GM12878 (cell line): ENCODE measurements around the gene CRNKL1. TPM values are rescaled to one million over a fixed set of nuclear protein-coding genes. Genes with fewer than 3 reads are reported as not detected.

Experiments
- ATAC-seq: fragments of 200-7000 bp; cut with Tn5 transposase; 3 replicates; pipeline ENCODE4 v1.9.1; 2020; ENCODE audit warnings: mild to moderate bottlenecking, moderate library complexity
- BruUV-seq: library from RNA; stranded (reverse); fragments of 400-500 nt; replicated peaks from 2 replicates; lab custom pipeline; 2021; lab: Mats Ljungman, UMichigan
- CTCF ChIA-PET: fragments of 300-600 bp; sonication (Branson Sonifier 250); formaldehyde crosslinking; extraction: SDS; loops from one replicate; lab custom pipeline; 2021; ENCODE audit warnings: inconsistent platforms; lab: Yijun Ruan, JAX
- POLR2A ChIA-PET: fragments of 350-600 bp; formaldehyde crosslinking; extraction: SDS; loops from one replicate; lab custom pipeline; 2021; ENCODE audit warnings: inconsistent platforms; lab: Charles Lee
- RAD21 ChIA-PET: fragments of 300-600 bp; sonication (Branson Sonifier 250); formaldehyde crosslinking; loops from one replicate; lab custom pipeline; 2023; ENCODE audit warnings: antibody characterized with exemption; ENCODE audit not compliant: unreplicated experiment; lab: Charles Lee
- SMC1A ChIA-PET: fragments of 300-600 bp; sonication (Branson Sonifier 250); formaldehyde crosslinking; loops from one replicate; lab custom pipeline; 2023; ENCODE audit not compliant: unreplicated experiment, uncharacterized antibody; lab: Charles Lee
- DNase-seq: peaks from one replicate; pipeline ENCODE4 v3.0.0-alpha.2; 2011; ENCODE audit warnings: low read depth, low spot score
- FAIRE-seq: peaks from 3 replicates; lab custom pipeline; 2011; peaks lifted over from hg19 to GRCh38; lab: Jason Lieb, UNC
- H2AFZ ChIP-seq: 2 replicates; pipeline ENCODE4 v1.6.0; 2011; ENCODE audit warnings: low read depth, low read length, control low read depth; ENCODE audit not compliant: control insufficient read depth
- H3K27ac ChIP-seq: 2 replicates; pipeline ENCODE4 v1.5.1; 2011; ENCODE audit warnings: control low read depth; ENCODE audit not compliant: control insufficient read depth, insufficient read depth
- H3K27me3 ChIP-seq, 2 experiments: replicated peaks in 1 of 2; 2 replicates each; pipeline versions ENCODE4 v1.6.0 to v1.6.1; 2011; ENCODE audit warnings: low read length in 1 of 2; ENCODE audit not compliant: control insufficient read depth in 2 of 2, insufficient read depth in 2 of 2
- H3K36me3 ChIP-seq, 2 experiments: 2 replicates each; pipeline ENCODE4 v1.5.1; 2011; ENCODE audit warnings: low read length in 1 of 2; ENCODE audit not compliant: control insufficient read depth in 2 of 2, insufficient read depth in 2 of 2
- H3K4me1 ChIP-seq: 2 replicates; pipeline ENCODE4 v1.6.1; 2011; ENCODE audit warnings: mild to moderate bottlenecking, low read length, moderate library complexity, mixed read lengths; ENCODE audit not compliant: control insufficient read depth, insufficient read depth
- H3K4me2 ChIP-seq: 2 replicates; pipeline ENCODE4 v1.6.0; 2011; ENCODE audit warnings: control low read depth; ENCODE audit not compliant: control insufficient read depth, insufficient read depth
- H3K4me3 ChIP-seq: fragments of 200-600 bp; sonication (generic); 2 replicates; pipeline ENCODE4 v1.5.1; 2016
- H3K79me2 ChIP-seq: 2 replicates; pipeline ENCODE4 v1.6.0; 2011; ENCODE audit warnings: low read length; ENCODE audit not compliant: control insufficient read depth, insufficient read depth
- H3K9ac ChIP-seq: 2 replicates; pipeline ENCODE4 v1.8.0; 2011; ENCODE audit warnings: low read length, control low read depth, mixed read lengths; ENCODE audit not compliant: control insufficient read depth, insufficient read depth
- H3K9me3 ChIP-seq: replicated peaks from 3 replicates; pipeline ENCODE4 v1.5.1; 2011; ENCODE audit warnings: mild to moderate bottlenecking, low read length; ENCODE audit not compliant: control insufficient read depth, insufficient read depth
- H4K20me1 ChIP-seq: 2 replicates; pipeline ENCODE4 v1.6.0; 2011; ENCODE audit not compliant: control insufficient read depth, insufficient read depth
- BCL11A ChIP-seq: IDR thresholded peaks from 2 replicates; pipeline ENCODE4 v1.6.1; 2011; ENCODE audit warnings: low read depth, low read length
- IRF4 ChIP-seq: IDR thresholded peaks from 2 replicates; pipeline ENCODE4 v1.6.1; 2011; ENCODE audit warnings: low read depth, low read length
- KDM1A ChIP-seq: fragments of 200-600 bp; sonication (generic); IDR thresholded peaks from 2 replicates; pipeline ENCODE4 v1.6.1; 2016; ENCODE audit warnings: borderline replicate concordance
- MEF2A ChIP-seq: IDR thresholded peaks from 2 replicates; pipeline ENCODE4 v1.6.1; 2011; ENCODE audit warnings: low read depth, mild to moderate bottlenecking, low read length, moderate library complexity; ENCODE audit not compliant: insufficient read depth
- RBBP5 ChIP-seq: fragments of 200-600 bp; sonication (generic); conservative IDR thresholded peaks from 2 replicates; pipeline ENCODE4 v1.6.1; 2016
- RCOR1 ChIP-seq: conservative IDR thresholded peaks from 2 replicates; pipeline ENCODE4 v1.6.1; 2012; ENCODE audit warnings: low read depth, low read length, improper control_type of control experiment
- SIX5 ChIP-seq: IDR thresholded peaks from 2 replicates; pipeline ENCODE4 v1.6.1; 2011; ENCODE audit warnings: mild to moderate bottlenecking, low read depth, low read length, moderate library complexity; ENCODE audit not compliant: severe bottlenecking
- SPI1 ChIP-seq: IDR thresholded peaks from 2 replicates; pipeline ENCODE4 v1.6.1; 2011; ENCODE audit warnings: low read depth, mild to moderate bottlenecking, low read length, moderate library complexity, borderline replicate concordance; ENCODE audit not compliant: insufficient read depth
- WGBS: methylation state at CpG from one replicate; pipeline ENCODE4 v1.1.6; 2016; ENCODE audit warnings: low lambda C conversion rate; ENCODE audit not compliant: insufficient replicate concordance, insufficient coverage; ENCODE audit errors: missing lambda C conversion rate; 5-methylcytosine and 5-hydroxymethylcytosine counted together
- in situ Hi-C: fragments of 300-500 bp; cut with MboI; formaldehyde crosslinking; loops from 9 replicates; pipeline ENCODE4 v1.14.3; 2018; ENCODE audit warnings: mixed read lengths
- intact Hi-C: fragments of 100-400 bp; cut with micrococcal nuclease; formaldehyde crosslinking; loops from one replicate; pipeline ENCODE4 v1.14.2; 2022; ENCODE audit not compliant: unreplicated experiment
- polyA plus RNA-seq, 11 experiments: library from polyadenylated mRNA; depleted of rRNA in 4 of 11; unstranded in 6 of 11; stranded (reverse) in 5 of 11; fragments of >200 nt; fragmentation: Nextera tagmentation in 4 of 11; fragmentation: Illumina TruSeq in 1 of 11; extraction: Ambion mirVana in 4 of 11; extraction: Trizol in 1 of 11; gene quantifications; 1 replicate in 1 of 11; 2 replicates in 10 of 11; pipeline versions ENCODE4 v1.2.1 to v1.2.3, GENCODE V29; 2011 to 2016; ENCODE audit warnings: inconsistent platforms in 2 of 11, missing spikeins in 2 of 11, low read depth in 1 of 11
- total RNA-seq, 4 experiments: library from RNA; depleted of rRNA in 3 of 4; stranded (reverse); fragments of >200 nt in 3 of 4; fragmentation: Illumina TruSeq in 1 of 4; extraction: Trizol in 1 of 4; gene quantifications; 2 replicates each; pipeline versions ENCODE4 v1.2.1 to v1.2.3, GENCODE V29; 2013 to 2021
- TF ChIP-seq, protein P1 (sequence below), 3 experiments: IDR thresholded peaks in 2 of 3; conservative IDR thresholded peaks in 1 of 3; 2 replicates each; pipeline ENCODE4 v1.5.1; 2011; ENCODE audit warnings: low read depth in 3 of 3, low read length in 3 of 3, mild to moderate bottlenecking in 3 of 3, control low read depth in 2 of 3, moderate library complexity in 2 of 3, inconsistent platforms in 1 of 3, mixed read lengths in 1 of 3; ENCODE audit not compliant: control insufficient read depth in 2 of 3, insufficient read depth in 1 of 3; ENCODE audit errors: extremely low read depth in 1 of 3
- TF ChIP-seq, protein P2 (sequence below): fragments of 450-650 bp; conservative IDR thresholded peaks from 2 replicates; pipeline ENCODE4 v1.6.1; 2017; ENCODE audit warnings: mild to moderate bottlenecking, moderate library complexity
- TF ChIP-seq, protein P3 (sequence below): fragments of 450-650 bp; IDR thresholded peaks from 2 replicates; pipeline ENCODE4 v1.6.1; 2017; ENCODE audit warnings: mild to moderate bottlenecking, low read depth, inconsistent platforms; ENCODE audit not compliant: poor library complexity, severe bottlenecking
- TF ChIP-seq, protein P4 (sequence below): fragments of 150-350 bp; IDR thresholded peaks from 2 replicates; pipeline ENCODE4 v1.6.1; 2014; ENCODE audit warnings: mild to moderate bottlenecking, low read depth, low read length
- TF ChIP-seq, protein P5 (sequence below): fragments of 450-650 bp; IDR thresholded peaks from 2 replicates; pipeline ENCODE4 v1.6.1; 2016; ENCODE audit warnings: mild to moderate bottlenecking

CRNKL1 gene
- total and polyA plus RNA-seq, 10 of the 15 experiments (the other 5 are each of a cell fraction or from before 2014, with no cell fraction given) = 9.5 to 28.4 (median 17.5) TPM

DNA sequence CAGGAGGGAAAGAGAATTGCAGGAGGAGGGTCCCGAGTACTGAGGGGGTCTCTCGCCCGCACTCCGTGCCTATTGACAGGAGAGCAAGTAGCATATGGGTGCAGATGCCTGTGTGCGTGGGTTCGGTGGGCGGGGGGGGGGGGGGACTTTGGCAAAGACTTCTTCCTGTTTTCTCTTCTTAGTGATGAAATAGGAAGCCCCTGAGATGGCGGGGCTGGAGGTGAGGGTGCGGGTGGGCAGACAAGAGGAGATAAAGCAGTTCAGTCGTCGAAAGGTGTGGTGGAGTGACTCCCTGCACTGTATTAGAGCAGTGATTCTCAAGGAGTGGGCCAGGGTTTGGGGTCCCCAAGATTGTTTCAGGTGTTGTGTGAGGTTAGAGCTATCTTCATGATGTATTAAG lies 31.4 kb downstream of the CRNKL1 start (continued):
- TF ChIP-seq, protein P1, sequence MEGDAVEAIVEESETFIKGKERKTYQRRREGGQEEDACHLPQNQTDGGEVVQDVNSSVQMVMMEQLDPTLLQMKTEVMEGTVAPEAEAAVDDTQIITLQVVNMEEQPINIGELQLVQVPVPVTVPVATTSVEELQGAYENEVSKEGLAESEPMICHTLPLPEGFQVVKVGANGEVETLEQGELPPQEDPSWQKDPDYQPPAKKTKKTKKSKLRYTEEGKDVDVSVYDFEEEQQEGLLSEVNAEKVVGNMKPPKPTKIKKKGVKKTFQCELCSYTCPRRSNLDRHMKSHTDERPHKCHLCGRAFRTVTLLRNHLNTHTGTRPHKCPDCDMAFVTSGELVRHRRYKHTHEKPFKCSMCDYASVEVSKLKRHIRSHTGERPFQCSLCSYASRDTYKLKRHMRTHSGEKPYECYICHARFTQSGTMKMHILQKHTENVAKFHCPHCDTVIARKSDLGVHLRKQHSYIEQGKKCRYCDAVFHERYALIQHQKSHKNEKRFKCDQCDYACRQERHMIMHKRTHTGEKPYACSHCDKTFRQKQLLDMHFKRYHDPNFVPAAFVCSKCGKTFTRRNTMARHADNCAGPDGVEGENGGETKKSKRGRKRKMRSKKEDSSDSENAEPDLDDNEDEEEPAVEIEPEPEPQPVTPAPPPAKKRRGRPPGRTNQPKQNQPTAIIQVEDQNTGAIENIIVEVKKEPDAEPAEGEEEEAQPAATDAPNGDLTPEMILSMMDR (IDR thresholded peaks at IDR 0.05 in 2 of 3, conservative IDR thresholded peaks at IDR 0.05 in 1 of 3; ENCODE audit: control insufficient read depth in 2 of 3, extremely low read depth in 1 of 3, insufficient read depth in 1 of 3, low read depth in 3 of 3, low read length in 3 of 3) = no peak
- TF ChIP-seq SIX5 (no peak), MEF2A (no peak), IRF4 (no peak)

DNA sequence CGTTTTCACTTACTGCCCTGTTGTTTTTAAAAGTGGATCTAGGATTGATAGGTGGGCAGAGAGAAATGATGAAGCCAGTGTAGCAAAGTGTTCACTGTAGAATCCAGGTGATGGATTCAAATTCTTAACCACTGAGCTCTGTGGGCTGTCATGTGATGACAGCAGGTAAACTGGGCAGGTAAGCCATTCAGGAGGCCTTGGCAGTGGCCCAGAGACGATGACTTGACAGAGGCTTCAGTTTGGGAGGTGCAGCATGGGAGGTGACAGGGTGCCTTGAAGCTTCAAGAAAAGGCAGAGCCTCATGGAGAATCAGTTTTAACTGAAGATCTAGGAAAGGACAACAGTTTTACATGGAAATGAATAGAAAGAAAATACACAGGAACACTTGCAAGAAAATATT lies 33.1 kb downstream of the CRNKL1 start:
- Histone ChIP-seq H3K9me3 (no peaks in the 10 kb centered on the region), H3K4me3 (peak overlapping the region; percentile 82; the same call in 1 of the 2 replicates), H3K27ac (no peak overlapping the region), H3K36me3 (peaks cover 0 to 3% of the 10 kb centered on the region in 2 experiments; a peak in 2 of 4 replicates), H2AFZ (no peak overlapping the region), H3K4me2 (peak overlapping the region; percentile 85), H3K4me1 (peaks cover 22% of the 10 kb centered on the region), H3K79me2 (peaks cover 60% of the 10 kb centered on the region), H3K27me3 (no peaks in the 10 kb centered on the region), H3K9ac (no peak overlapping the region), H4K20me1 (no peaks in the 10 kb centered on the region; the same call in 1 of the 2 replicates)
- ChIA-PET POLR2A (no interaction called here), RAD21 (no interaction called here), CTCF (no interaction called here), SMC1A (no interaction called here)
- no peak for ATAC-seq
- DNase-seq = no peak
- FAIRE-seq = no peak
- no TSS peak for BruUV-seq
- intact Hi-C loops (no loop called here), in situ Hi-C loops (loop anchor here (25.0 kb wide), 2 partner anchors 1432 to 1507 kb away; partner anchors contain the start of genes DTD1 and SEC23B)
- WGBS = 95% methylated on average over 2 of the region's 2 CpGs
- TF ChIP-seq KDM1A (no peak), SPI1 (no peak), BCL11A (no peak), RBBP5 (no peak), RCOR1 (no peak)
- TF ChIP-seq, protein P2, sequence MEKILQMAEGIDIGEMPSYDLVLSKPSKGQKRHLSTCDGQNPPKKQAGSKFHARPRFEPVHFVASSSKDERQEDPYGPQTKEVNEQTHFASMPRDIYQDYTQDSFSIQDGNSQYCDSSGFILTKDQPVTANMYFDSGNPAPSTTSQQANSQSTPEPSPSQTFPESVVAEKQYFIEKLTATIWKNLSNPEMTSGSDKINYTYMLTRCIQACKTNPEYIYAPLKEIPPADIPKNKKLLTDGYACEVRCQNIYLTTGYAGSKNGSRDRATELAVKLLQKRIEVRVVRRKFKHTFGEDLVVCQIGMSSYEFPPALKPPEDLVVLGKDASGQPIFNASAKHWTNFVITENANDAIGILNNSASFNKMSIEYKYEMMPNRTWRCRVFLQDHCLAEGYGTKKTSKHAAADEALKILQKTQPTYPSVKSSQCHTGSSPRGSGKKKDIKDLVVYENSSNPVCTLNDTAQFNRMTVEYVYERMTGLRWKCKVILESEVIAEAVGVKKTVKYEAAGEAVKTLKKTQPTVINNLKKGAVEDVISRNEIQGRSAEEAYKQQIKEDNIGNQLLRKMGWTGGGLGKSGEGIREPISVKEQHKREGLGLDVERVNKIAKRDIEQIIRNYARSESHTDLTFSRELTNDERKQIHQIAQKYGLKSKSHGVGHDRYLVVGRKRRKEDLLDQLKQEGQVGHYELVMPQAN = no peak
- TF ChIP-seq, protein P3, sequence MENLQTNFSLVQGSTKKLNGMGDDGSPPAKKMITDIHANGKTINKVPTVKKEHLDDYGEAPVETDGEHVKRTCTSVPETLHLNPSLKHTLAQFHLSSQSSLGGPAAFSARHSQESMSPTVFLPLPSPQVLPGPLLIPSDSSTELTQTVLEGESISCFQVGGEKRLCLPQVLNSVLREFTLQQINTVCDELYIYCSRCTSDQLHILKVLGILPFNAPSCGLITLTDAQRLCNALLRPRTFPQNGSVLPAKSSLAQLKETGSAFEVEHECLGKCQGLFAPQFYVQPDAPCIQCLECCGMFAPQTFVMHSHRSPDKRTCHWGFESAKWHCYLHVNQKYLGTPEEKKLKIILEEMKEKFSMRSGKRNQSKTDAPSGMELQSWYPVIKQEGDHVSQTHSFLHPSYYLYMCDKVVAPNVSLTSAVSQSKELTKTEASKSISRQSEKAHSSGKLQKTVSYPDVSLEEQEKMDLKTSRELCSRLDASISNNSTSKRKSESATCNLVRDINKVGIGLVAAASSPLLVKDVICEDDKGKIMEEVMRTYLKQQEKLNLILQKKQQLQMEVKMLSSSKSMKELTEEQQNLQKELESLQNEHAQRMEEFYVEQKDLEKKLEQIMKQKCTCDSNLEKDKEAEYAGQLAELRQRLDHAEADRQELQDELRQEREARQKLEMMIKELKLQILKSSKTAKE = no peak
- TF ChIP-seq, protein P4, sequence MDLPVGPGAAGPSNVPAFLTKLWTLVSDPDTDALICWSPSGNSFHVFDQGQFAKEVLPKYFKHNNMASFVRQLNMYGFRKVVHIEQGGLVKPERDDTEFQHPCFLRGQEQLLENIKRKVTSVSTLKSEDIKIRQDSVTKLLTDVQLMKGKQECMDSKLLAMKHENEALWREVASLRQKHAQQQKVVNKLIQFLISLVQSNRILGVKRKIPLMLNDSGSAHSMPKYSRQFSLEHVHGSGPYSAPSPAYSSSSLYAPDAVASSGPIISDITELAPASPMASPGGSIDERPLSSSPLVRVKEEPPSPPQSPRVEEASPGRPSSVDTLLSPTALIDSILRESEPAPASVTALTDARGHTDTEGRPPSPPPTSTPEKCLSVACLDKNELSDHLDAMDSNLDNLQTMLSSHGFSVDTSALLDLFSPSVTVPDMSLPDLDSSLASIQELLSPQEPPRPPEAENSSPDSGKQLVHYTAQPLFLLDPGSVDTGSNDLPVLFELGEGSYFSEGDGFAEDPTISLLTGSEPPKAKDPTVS = no peak
- TF ChIP-seq, protein P5, sequence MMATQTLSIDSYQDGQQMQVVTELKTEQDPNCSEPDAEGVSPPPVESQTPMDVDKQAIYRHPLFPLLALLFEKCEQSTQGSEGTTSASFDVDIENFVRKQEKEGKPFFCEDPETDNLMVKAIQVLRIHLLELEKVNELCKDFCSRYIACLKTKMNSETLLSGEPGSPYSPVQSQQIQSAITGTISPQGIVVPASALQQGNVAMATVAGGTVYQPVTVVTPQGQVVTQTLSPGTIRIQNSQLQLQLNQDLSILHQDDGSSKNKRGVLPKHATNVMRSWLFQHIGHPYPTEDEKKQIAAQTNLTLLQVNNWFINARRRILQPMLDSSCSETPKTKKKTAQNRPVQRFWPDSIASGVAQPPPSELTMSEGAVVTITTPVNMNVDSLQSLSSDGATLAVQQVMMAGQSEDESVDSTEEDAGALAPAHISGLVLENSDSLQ = no peak
